Measurements from ENCODE around the gene SH2D7.

SH2D7 gene

DNA sequence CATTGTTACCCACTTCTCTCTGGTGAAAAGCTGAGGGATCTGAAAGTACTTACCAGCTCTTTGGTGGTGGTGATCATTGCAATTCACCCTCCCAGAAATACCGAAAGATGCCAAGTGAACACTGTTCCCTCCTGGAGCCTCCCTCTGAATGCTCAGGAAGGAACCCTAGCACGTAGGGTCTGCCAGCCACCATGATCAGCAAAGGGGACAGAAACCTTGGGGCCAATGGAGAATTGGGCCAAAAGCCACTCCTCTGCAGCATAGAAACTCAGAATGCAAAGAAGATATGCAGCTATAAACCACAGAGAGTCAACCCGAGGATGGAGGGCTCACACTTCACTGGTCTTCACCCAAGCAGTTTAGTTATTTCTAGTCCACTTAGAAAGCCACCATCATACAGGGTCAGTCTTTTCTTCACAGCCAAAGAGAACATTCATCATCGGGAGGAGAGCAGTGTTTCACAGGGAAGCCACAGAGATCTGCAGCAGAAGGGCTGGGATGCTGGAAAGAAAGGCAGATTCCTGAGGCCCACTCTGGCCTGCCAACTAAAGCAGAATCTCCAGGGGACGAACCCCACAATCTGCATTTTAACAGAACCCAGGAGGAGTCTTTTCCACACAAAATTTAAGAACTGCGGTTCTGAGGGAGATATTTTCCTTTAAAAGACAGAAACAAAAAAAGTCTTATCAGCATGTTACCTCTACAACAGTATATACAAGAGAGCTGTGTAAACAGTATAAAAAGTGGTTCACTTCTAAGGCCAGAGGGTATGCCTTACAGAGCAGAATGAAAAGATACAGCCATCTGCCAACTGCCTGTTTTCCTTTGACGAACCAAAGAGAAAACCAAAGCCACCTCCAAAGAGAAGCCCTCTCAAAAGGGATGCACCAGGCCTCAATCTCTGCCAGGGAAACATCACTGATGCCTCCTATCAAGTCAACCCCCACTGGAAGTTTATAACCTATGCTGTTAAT, 26.1 kb upstream of the SH2D7 start:
- TF ChIP-seq, protein P1, sequence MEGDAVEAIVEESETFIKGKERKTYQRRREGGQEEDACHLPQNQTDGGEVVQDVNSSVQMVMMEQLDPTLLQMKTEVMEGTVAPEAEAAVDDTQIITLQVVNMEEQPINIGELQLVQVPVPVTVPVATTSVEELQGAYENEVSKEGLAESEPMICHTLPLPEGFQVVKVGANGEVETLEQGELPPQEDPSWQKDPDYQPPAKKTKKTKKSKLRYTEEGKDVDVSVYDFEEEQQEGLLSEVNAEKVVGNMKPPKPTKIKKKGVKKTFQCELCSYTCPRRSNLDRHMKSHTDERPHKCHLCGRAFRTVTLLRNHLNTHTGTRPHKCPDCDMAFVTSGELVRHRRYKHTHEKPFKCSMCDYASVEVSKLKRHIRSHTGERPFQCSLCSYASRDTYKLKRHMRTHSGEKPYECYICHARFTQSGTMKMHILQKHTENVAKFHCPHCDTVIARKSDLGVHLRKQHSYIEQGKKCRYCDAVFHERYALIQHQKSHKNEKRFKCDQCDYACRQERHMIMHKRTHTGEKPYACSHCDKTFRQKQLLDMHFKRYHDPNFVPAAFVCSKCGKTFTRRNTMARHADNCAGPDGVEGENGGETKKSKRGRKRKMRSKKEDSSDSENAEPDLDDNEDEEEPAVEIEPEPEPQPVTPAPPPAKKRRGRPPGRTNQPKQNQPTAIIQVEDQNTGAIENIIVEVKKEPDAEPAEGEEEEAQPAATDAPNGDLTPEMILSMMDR (conservative IDR thresholded peaks at IDR 0.05; ENCODE audit: low read depth, low read length): no peak
- DNase-seq (ENCODE audit: low read depth): no peak
- H3K4me3 ChIP-seq (ENCODE audit: low read length): no peak overlapping the region

GRCh38 chr15:78067328-78068228, 24.8 kb upstream of the SH2D7 start:
- no peak overlapping the region for H3K4me3 ChIP-seq (ENCODE audit: low read length)
- DNase-seq (ENCODE audit: low read depth): peak; percentile 85

DNA sequence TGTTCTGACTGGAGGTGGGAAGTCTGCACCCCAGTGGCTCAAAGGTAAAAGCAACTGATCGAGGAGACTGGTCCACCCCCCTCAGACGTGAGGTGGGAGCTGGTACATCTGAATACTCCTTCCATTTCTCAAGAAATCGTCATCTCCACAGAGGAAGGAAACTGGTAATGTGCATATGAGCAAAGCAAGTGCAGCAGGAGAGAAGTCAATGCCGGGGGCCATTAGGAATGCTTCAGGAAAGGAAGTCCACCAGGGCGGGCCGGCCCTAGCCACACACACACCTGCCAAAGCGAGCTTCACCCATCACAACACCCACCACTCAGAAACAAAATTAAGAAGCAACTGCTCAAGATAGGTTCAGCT, 23.3 kb upstream of the SH2D7 start:
- TF ChIP-seq, protein P1 (conservative IDR thresholded peaks at IDR 0.05; ENCODE audit: low read depth, low read length): no peak
- no peak overlapping the region for H3K4me3 ChIP-seq (ENCODE audit: low read length)
- no peak for DNase-seq (ENCODE audit: low read depth)

More at GRCh38 chr15:78067328-78068228, 24.8 kb upstream of the SH2D7 start:
- TF ChIP-seq, protein P1 (conservative IDR thresholded peaks at IDR 0.05; ENCODE audit: low read depth, low read length): no peak

GRCh38 chr15:78069462-78070029, 22.8 kb upstream of the SH2D7 start:
- DNase-seq (ENCODE audit: low read depth): no peak
- TF ChIP-seq, protein P1 (conservative IDR thresholded peaks at IDR 0.05; ENCODE audit: low read depth, low read length): no peak

DNA sequence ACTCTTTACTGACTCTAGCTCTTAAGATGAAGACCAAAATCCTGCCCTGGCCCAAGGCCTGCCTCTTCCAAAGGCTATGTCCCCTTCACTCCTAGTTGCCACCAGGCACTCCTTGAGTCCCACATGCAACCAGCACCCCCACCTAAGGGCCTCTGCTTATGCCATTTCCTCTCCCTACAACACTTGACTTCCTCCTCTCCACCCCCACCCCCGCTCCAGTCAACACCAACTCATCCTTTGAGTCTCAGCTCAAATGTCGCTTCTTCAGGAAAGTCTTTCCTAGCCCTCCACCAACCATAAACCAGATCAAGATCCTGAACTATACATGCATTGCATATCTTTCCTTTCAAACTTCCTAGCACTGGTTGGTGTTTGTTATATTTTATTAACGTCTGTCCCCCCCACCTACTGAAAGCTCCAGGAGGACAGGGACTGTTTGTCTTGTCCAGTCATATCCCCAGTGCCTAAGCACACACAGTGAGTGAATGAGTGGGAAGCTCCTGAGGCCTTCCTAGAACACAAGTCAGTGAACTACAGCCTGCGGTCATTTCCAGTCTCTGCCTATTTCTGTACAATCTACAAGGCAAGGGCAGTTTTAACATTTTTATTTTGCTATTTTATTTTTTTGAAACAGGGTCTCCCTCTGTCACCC, 22.2 kb upstream of the SH2D7 start:
- TF ChIP-seq, protein P1 (conservative IDR thresholded peaks at IDR 0.05; ENCODE audit: low read depth, low read length): no peak
- H3K4me3 ChIP-seq (ENCODE audit: low read length): no peak overlapping the region
- no peak for DNase-seq (ENCODE audit: low read depth)

More at GRCh38 chr15:78069462-78070029, 22.8 kb upstream of the SH2D7 start:
- no peak overlapping the region for H3K4me3 ChIP-seq (ENCODE audit: low read length)

DNA sequence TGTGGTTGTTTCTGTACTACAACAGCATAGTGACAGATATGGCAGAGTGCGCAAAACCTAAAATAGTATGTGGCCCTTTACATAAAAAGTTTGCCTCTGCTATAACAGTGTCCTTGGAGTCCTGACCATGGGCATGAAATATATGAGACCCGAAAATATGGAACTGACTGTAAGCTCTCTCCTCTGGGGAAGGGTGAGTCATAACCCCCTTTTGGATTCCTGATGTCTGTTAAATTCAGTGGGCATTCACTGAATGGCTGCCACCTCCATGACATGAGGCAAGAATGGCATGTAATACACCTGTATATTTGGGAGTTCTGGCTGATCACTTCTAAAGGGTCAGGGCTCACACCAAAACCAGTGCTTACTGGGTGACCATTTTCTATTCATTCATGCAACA, 21.0 kb upstream of the SH2D7 start:
- no peak for DNase-seq (ENCODE audit: low read depth)
- TF ChIP-seq, protein P1 (conservative IDR thresholded peaks at IDR 0.05; ENCODE audit: low read depth, low read length): no peak
- no peak overlapping the region for H3K4me3 ChIP-seq (ENCODE audit: low read length)

Data from retinal pigment epithelial cell (primary cell).